Body of pancreas (tissue), 4 donors: Measurements from ENCODE around the gene EIF4H. TPM values are rescaled to one million over a fixed set of nuclear protein-coding genes. Genes with fewer than 3 reads are reported as not detected.

Source experiments
- ATAC-seq: fragments of 150-250 bp; one replicate; pipeline ENCODE4 v1.9.1; 2016
- DNase-seq, 4 donors: peaks; one replicate each; pipeline ENCODE4 v3.0.0-alpha.2; 2019
- H3K27ac ChIP-seq, 4 donors: fragments of 200-600 bp; sonication (generic); 1 replicate in 3 of 4; 2 replicates in 1 of 4; pipeline versions ENCODE4 v1.5.1 to v1.6.1; 2016 to 2019; ENCODE audit warnings: mild to moderate bottlenecking in 1 of 4, mixed read lengths in 1 of 4, moderate library complexity in 1 of 4
- H3K27me3 ChIP-seq, 2 donors: fragments of 200-600 bp; sonication (generic); one replicate each; pipeline ENCODE4 v1.6.0; 2016; ENCODE audit warnings: mild to moderate bottlenecking in 1 of 2
- H3K36me3 ChIP-seq, 2 donors: fragments of 200-600 bp; sonication (generic); replicated peaks in 1 of 2; 2 replicates each; pipeline ENCODE4 v1.5.1; 2016; ENCODE audit warnings: low read depth in 2 of 2; ENCODE audit not compliant: insufficient read depth in 1 of 2
- H3K4me1 ChIP-seq: fragments of 200-600 bp; sonication (generic); one replicate; pipeline ENCODE4 v1.6.0; 2016
- H3K4me3 ChIP-seq, 2 donors: fragments of 200-600 bp; sonication (generic); 1 replicate in 1 of 2; 2 replicates in 1 of 2; pipeline ENCODE4 v1.5.1; 2016 to 2019
- H3K9me3 ChIP-seq, 3 donors: fragments of 200-600 bp; sonication (generic); 1 replicate in 2 of 3; 2 replicates in 1 of 3; pipeline ENCODE4 v1.5.1; 2016
- CTCF ChIP-seq, 7 experiments: fragments of 450-650 bp in 4 of 7; fragments of 200-600 bp in 3 of 7; sonication (generic) in 3 of 7; IDR thresholded peaks; one replicate each; pipeline ENCODE4 v1.5.1; 2016 to 2019; ENCODE audit warnings: antibody characterized with exemption in 7 of 7
- POLR2A ChIP-seq, 3 donors: fragments of 450-650 bp; IDR thresholded peaks; one replicate each; pipeline ENCODE4 v1.6.1; 2016; ENCODE audit warnings: antibody characterized with exemption in 3 of 3, mild to moderate bottlenecking in 2 of 3
- WGBS, 2 donors: methylation state at CpG; one replicate each; pipeline ENCODE4 v1.1.5; 2017; 5-methylcytosine and 5-hydroxymethylcytosine counted together
- intact Hi-C: fragments of 100-400 bp; cut with DNase I; formaldehyde crosslinking; loops from one replicate; pipeline ENCODE4 v1.15.1; 2023
- microRNA counts, 2 donors: library from miRNA; unstranded; fragments of <30 nt; microRNA quantifications; one replicate each; lab custom pipeline; 2017
- microRNA-seq, 2 donors: library from miRNA; unstranded; fragments of <30 nt; microRNA quantifications; one replicate each; pipeline ENCODE4, GENCODE V29; 2016; ENCODE audit warnings: borderline number of aligned reads in 2 of 2, borderline replicate concordance in 2 of 2
- small RNA-seq: library from RNA; depleted of rRNA; stranded (forward); fragments of <200 nt; gene quantifications from one replicate; pipeline ENCODE3, GENCODE V24; 2016
- total RNA-seq, 2 donors: library from RNA; depleted of rRNA; stranded (reverse); fragments of >200 nt; gene quantifications; one replicate each; pipeline ENCODE4 v1.1.0, GENCODE V29; 2016

The EIF4H gene
- total RNA-seq, 2 donors from 2014 or later: 107 to 163 TPM

GRCh38 chr7:74240482-74240881 lies 66.3 kb downstream of the EIF4H start:
- Histone ChIP-seq H3K4me1 (no peaks in the 10 kb centered on the region), H3K27ac (no peak overlapping the region), H3K4me3 (no peak overlapping the region), H3K36me3 (peaks cover 0 to 32% of the 10 kb centered on the region in 2 donors), H3K9me3 (no peaks in the 10 kb centered on the region), H3K27me3 (no peaks in the 10 kb centered on the region)
- TF ChIP-seq POLR2A (IDR thresholded peaks at IDR 0.05) (no peak), CTCF (IDR thresholded peaks at IDR 0.05) (no peak)
- DNase-seq (peak in 2 of 4 donors; percentile 22 to 48), ATAC-seq (no peak)
- intact Hi-C loops: no loop called here
- 65 to 72% methylated on average over 4 of the region's 4 CpGs for whole genome bisulfite sequencing, 2 donors

GRCh38 chr7:74242122-74242443 lies 67.9 kb downstream of the EIF4H start:
- H3K27ac ChIP-seq: no peak overlapping the region
- no peaks in the 10 kb centered on the region for H3K27me3 ChIP-seq
- WGBS, 2 donors: 84 to 87% methylated on average over 6 of the region's 6 CpGs
- no peak overlapping the region for H3K4me3 ChIP-seq
- no peak for TF ChIP-seq CTCF (IDR thresholded peaks at IDR 0.05)
- no peak for TF ChIP-seq POLR2A (IDR thresholded peaks at IDR 0.05)
- H3K4me1 ChIP-seq: no peaks in the 10 kb centered on the region
- H3K9me3 ChIP-seq: no peaks in the 10 kb centered on the region
- ATAC-seq (no peak), DNase-seq (no peak)
- peaks cover 0 to 27% of the 10 kb centered on the region in 2 donors for H3K36me3 ChIP-seq
- intact Hi-C loops: no loop called here

GRCh38 chr7:74246497-74246896 lies 72.3 kb downstream of the EIF4H start:
- Histone ChIP-seq H3K4me1 (no peaks in the 10 kb centered on the region), H3K9me3 (no peaks in the 10 kb centered on the region), H3K4me3 (no peak overlapping the region), H3K27ac (no peak overlapping the region), H3K27me3 (no peaks in the 10 kb centered on the region), H3K36me3 (peaks cover 3 to 26% of the 10 kb centered on the region in 2 donors)
- DNase-seq: no peak
- intact Hi-C loops: no loop called here
- WGBS, 2 donors: 23 to 31% methylated on average over 4 of the region's 4 CpGs
- no peak for ATAC-seq
- no peak for TF ChIP-seq CTCF (IDR thresholded peaks at IDR 0.05)
- no peak for TF ChIP-seq POLR2A (IDR thresholded peaks at IDR 0.05)

MicroRNAs within 50 kb of the gene (microRNA counts, 767-probe panel; counts per million panel counts)
- microRNA hsa-miR-590-3p (lab: Ali Mortazavi, UCI): 0 to 736 counts per million in 2 donors
- 0 to 736 counts per million in 2 donors for microRNA hsa-miR-590-5p (lab: Ali Mortazavi, UCI)

Small RNA genes within 50 kb of the gene (microRNA-seq; reads per million reads assigned to microRNA genes)
- gene MIR590: 174 to 231 reads per million in 2 donors

Small RNA genes within 50 kb of the gene (small RNA-seq; reads per million reads assigned to genes)
- not detected for gene MIR590

Other genes with a start within 250 kb of the EIF4H start
- gene ELN, start 146.2 kb upstream of the EIF4H start, total RNA-seq: 100 to 1,000 TPM in 1 of 2 donors, 10 to 100 TPM in 1; 92.6 to 131 TPM
- gene LIMK1, start 90.6 kb upstream of the EIF4H start, total RNA-seq: 10 to 100 TPM; 10.1 to 27.4 TPM
- 10 to 100 TPM in 1 of 2 donors, under 1 TPM in 1; 0.99 to 12.5 TPM for gene LAT2, start 35.6 kb downstream of the EIF4H start, total RNA-seq
- gene RFC2, start 80.0 kb downstream of the EIF4H start, total RNA-seq: 10 to 100 TPM in 1 of 2 donors, 1 to 10 TPM in 1; 7.9 to 10.1 TPM
- gene CLIP2, start 115.1 kb downstream of the EIF4H start, total RNA-seq: 100 to 1,000 TPM in 1 of 2 donors, 10 to 100 TPM in 1; 31.6 to 120 TPM